ENCODE results near the gene VIPAS39. TPM values are rescaled to one million over a fixed set of nuclear protein-coding genes. Genes with fewer than 3 reads are reported as not detected.
A peak's percentile ranks its signal among the peaks of the same experiment; 100 is the strongest.

The VIPAS39 gene
- total RNA-seq, 1 donor from 2014 or later = 20.0 TPM

GRCh38 chr14:77469067-77469505 is 11.7 kb upstream of the VIPAS39 start:
- no peaks in the 10 kb centered on the region for H3K27me3 ChIP-seq (ENCODE audit: control insufficient read depth, insufficient read depth, low read length)
- TF ChIP-seq CTCF (IDR thresholded peaks at IDR 0.05; ENCODE audit: insufficient read depth, low read length, severe bottlenecking) = no peak
- peaks cover 5% of the 10 kb centered on the region for H3K36me3 ChIP-seq (ENCODE audit: control insufficient read depth, insufficient read depth, low read length)
- H3K4me3 ChIP-seq (ENCODE audit: low read depth, low read length) = no peak overlapping the region
- no peak for DNase-seq (ENCODE audit: low read depth)
- no peak for FAIRE-seq

DNA sequence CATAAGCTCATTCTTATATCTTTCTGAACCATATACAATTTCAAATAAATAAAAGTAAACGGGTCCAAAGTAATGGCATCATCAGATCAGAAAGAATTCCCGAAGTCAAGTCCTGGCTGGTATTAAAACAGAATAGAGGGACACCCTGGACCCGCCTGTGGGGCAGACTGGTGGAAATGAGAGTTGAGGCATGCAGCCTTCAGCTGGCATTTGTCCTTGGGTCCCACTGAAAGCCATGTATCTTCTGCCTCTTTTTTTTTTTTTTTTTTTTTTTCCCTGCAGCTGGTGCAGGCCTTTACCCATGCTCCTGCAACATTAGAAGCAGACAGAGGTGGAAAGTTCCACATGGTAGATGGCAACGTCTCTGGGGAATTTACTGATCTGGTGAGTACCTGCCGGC is 10.4 kb upstream of the VIPAS39 start:
- DNase-seq (ENCODE audit: low read depth) = no peak
- no peak overlapping the region for H3K4me3 ChIP-seq (ENCODE audit: low read depth, low read length)
- no peak for TF ChIP-seq CTCF (IDR thresholded peaks at IDR 0.05; ENCODE audit: insufficient read depth, low read length, severe bottlenecking)
- peaks cover 10% of the 10 kb centered on the region for H3K36me3 ChIP-seq (ENCODE audit: control insufficient read depth, insufficient read depth, low read length)
- no peak for FAIRE-seq
- no peaks in the 10 kb centered on the region for H3K27me3 ChIP-seq (ENCODE audit: control insufficient read depth, insufficient read depth, low read length)

DNA sequence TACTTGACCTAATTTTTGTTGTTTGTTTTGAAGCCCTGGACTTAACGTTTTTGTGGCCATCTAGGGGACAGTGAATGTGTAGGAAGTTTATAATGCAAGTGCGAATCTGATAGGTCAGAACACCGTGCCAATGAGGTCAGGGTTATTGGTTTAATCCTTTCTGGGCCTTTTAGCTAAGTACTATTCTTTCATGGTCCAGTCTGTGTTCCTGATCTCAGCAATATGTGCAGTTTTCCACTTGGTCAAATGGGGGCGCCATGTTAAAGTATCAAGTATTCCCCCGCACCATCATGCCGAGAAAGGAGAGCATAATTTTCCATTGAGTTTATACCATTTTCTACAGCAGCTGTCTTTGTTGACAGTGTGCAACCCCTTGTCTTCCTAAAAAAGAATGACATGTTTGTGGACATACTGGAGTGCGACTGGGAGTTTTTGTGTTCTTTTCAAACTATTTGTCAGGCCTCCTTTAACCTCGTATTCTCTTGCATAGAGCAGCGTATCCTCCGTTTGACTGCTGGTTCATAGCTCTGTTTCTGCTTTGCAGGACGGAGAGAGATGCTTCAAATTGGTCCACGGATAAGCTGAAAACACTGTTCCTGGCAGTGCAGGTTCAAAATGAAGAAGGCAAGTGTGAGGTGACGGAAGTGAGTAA is 1.8 kb upstream of the VIPAS39 start:
- DNase-seq (ENCODE audit: low read depth) (peak; percentile 70), FAIRE-seq (no peak)
- TF ChIP-seq CTCF (IDR thresholded peaks at IDR 0.05; ENCODE audit: insufficient read depth, low read length, severe bottlenecking) = peak; percentile 72
- Histone ChIP-seq H3K4me3 (ENCODE audit: low read depth, low read length) (peak overlapping the region; percentile 94), H3K27me3 (ENCODE audit: control insufficient read depth, insufficient read depth, low read length) (no peaks in the 10 kb centered on the region), H3K36me3 (ENCODE audit: control insufficient read depth, insufficient read depth, low read length) (peaks cover 20% of the 10 kb centered on the region)

GRCh38 chr14:77458249-77458950 is 999 bp upstream of the VIPAS39 start:
- FAIRE-seq (no peak), DNase-seq (ENCODE audit: low read depth) (peak; percentile 40)
- TF ChIP-seq CTCF (IDR thresholded peaks at IDR 0.05; ENCODE audit: insufficient read depth, low read length, severe bottlenecking) = no peak
- Histone ChIP-seq H3K27me3 (ENCODE audit: control insufficient read depth, insufficient read depth, low read length) (no peaks in the 10 kb centered on the region), H3K4me3 (ENCODE audit: low read depth, low read length) (peak overlapping the region; percentile 94), H3K36me3 (ENCODE audit: control insufficient read depth, insufficient read depth, low read length) (peaks cover 18% of the 10 kb centered on the region)

DNA sequence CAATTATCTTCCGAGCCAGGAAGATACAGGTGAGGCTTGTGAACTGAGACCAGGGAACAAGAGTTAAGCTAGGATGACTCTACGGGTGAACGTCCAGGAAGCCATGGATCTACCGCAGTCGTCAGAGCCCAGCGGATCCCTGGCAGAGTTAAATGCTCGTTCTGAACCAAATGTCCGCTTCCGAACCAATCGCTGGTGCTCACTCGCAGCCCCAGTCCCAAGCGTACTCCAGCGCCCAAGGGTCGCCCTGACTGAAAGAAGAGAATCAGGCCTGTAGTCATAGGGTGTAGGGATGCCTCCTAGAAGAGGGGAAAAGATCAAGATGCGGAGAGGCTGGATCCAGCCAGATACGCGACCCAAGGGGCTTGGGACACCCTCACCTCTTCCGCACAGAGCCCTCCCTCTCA is 283 bp downstream of the VIPAS39 start:
- peak overlapping the region; percentile 94 for H3K4me3 ChIP-seq (ENCODE audit: low read depth, low read length)
- FAIRE-seq (no peak), DNase-seq (ENCODE audit: low read depth) (peak; percentile 38)
- no peak for TF ChIP-seq CTCF (IDR thresholded peaks at IDR 0.05; ENCODE audit: insufficient read depth, low read length, severe bottlenecking)
- H3K36me3 ChIP-seq (ENCODE audit: control insufficient read depth, insufficient read depth, low read length) = peaks cover 14% of the 10 kb centered on the region
- H3K27me3 ChIP-seq (ENCODE audit: control insufficient read depth, insufficient read depth, low read length) = no peaks in the 10 kb centered on the region

Data from bronchial epithelial cell (primary cell).